ENCODE results near the gene TAGLN2.
A peak's percentile ranks its signal among the peaks of the same experiment; 100 is the strongest.

Gene TAGLN2

DNA sequence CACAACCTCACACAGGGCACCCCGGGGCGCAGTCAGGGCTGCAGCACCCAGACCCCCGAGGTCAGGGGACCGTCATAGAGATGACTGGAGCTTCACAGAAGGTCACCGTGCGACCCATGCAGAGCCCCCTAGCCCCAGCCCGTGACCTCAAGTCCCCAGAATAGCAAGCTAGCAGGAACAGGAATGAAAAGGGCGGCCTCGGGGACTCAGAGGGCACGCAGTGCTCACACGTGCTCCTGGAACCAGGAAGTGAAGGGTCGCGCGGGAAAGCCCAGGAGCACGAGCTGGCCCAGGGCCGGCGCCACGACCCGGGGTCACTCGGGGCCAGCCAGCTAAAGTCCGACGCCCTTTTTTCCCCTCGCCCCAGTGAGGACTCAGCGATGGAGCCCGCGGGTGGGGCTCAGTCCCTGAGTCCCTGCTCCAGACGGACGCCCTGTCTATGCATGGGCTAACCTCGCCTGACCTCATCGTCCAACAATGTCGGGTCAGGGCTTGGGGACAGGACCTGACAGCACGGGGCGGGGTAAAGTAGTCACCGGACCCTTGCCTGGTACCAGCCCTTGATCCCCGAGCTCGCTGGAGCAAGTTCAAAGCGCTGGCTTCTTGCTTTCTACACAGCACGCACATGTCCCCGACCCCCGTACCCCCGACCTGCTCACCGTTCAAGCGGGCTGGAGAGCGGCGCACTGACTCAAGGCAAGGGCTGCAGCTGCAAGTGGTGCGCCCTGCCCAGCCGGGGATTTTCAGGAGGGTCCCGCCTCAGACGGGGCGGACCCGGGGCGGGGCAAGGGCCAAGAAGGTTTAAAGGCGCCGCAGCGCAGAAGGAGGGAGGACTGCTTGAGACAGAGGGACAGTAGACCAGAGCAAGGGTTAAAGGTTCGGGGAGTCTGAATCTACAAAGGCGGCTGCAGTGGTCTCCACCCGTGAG lies at the start of gene TAGLN2:
TAGLN2 (minus strand) TSS at position 717 of the 928 bp plus-strand sequence. CDS start 4,998 bp downstream, outside the sequence.
- DNase-seq (ENCODE audit: low read depth): peak; percentile 77

DNA sequence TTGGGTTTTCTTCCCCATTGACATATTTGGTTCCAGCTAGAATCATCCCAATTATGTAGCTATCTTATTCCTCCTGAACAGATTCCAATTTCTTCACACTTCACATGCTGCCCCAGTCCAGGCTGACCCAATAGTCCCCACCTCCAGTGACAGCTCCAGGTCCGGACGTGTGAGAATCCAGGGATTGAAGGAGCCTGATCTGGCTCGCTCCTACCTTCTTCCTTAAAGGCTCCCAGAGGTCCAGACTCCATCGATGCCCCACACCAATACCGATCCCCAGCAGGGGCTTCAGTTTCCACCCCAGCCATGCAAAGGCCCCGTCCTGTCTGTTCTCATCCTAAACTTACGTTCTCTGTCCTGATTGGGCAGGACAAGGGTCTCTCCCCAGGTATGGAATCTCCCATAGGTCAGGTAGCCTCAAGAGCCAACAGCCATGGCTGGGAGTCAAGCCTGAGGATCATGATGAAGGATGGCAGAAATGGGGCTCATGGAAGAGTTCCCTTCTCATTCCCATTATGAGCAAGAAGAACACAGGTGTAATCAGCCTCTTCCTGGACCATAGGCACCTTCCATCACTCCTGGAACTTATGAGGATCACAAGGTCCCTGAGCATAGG lies 49.2 kb upstream of the TAGLN2 start:
- no peak for DNase-seq (ENCODE audit: low read depth)

DNA sequence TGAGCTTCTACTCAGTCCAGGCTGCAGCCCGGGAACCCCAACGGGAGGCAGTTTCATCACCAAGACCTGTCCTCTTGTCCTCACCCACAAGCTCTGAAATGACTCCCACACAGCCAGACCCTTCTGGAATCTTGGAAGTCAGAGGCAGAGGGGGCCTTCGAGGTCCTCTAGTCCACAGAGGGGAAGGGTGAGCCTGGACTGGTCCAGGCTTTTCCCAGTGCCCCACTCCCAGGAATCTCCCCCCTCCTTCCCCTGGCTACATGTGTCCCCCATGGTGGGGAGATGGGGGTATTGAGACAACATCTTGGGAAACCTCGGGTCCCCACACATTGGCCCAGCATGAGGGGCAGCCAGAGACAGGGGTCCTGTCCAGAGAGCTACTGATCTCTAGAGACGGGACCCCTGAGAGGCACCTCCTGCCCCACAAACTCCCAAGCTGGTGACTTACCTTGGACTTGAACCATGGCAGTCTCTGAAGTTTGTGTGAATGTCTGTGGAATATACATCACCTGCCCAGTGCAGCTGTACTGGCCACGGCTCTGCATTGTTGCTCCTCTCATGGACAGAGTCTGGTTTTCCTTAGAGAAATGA lies 48.1 kb upstream of the TAGLN2 start:
- no peak for DNase-seq (ENCODE audit: low read depth)

DNA sequence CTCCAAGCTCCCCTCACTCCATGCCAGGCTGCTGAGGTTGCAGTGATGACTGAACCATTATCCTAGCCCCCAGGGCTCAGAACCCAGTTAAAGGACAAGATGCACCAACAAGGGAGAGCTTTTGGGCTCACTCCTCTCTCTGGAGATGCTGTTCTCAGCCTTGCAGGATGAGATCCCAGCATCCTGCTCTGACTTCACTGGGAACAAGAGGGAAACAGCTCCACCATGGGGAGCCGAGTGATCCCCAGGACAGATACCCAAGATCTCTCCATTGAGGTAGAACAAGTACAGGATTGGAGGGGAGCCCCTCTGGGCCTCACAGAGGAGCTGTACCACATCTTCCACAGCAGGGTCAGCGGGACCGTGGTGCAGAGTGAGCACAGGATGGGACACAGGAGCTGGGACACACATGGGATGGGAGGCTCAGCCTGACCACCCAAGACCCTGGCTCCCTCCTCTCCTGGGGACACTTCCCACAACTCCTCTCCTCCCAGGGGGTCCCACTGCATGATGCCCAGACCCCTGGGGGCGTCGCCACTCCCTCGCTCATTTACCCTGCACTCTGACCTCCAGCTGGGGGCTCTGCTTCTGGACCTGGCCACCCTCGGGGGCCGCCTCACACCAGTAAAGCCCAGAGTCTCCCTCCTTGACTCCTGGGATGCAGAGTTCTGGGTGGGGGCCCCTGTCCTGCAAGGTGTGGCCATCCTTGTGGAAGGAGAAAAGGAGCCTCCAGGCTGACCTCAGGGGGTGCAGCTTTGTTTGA lies 47.3 kb upstream of the TAGLN2 start:
- no peak for DNase-seq (ENCODE audit: low read depth)

DNA sequence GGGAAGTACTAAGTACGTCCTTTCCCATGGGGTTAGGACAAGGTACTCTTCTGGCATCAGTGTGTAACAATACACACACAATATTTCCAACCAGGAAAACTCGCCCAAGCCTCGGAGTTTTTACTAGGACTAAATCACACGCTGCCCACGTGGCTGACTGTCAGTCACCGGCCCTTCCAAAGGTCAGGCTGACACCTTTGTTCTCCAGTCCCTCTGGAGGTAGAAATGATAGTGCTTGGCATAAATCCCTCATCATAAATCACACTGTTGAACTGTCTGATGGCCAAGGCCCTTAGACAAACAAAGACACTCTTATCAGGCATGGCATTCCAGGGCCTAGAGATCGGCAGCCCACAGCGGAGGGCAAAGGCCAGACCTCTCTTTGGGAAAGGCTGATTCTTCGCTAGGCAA lies 45.6 kb upstream of the TAGLN2 start:
- DNase-seq (ENCODE audit: low read depth): no peak

DNA sequence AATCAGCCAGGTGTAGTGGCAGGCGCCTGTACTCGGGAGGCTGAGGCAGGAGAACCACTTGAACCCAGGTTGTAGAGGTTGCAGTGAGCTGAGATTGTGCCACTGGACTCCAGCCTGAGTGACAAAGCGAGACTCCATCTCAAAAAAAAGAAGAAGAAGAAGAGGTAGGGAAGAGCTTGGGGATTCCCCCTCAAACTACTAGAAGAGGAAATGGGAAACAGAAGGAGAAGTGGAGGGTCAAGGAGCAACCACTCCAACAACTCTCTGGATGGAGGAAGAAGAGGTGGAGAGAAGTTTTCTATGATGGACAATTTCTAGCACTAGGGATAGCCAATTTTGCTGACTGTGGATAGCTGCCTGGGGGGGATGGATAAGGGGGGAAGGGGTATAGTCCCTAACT lies 43.6 kb upstream of the TAGLN2 start:
- no peak for DNase-seq (ENCODE audit: low read depth)

DNA sequence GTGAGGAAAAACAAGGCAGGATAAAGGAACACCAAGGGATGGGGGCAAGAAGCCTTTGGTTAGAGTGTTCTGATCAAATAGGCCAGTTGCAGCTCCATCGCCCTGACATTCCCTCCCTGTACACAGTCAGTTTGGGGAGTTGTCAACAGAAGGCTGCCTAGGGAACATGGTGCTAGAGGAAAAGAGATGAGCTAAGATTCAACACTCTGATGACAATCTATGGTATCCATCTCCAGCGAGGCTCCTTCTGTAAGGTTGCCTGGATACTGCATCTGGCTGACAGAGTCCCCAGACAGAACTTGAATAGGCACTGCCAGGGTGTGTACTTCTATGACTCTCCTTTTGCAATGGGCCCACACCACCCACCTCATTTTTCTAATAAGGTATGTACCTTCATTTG lies 40.0 kb upstream of the TAGLN2 start:
- no peak for DNase-seq (ENCODE audit: low read depth)

DNA sequence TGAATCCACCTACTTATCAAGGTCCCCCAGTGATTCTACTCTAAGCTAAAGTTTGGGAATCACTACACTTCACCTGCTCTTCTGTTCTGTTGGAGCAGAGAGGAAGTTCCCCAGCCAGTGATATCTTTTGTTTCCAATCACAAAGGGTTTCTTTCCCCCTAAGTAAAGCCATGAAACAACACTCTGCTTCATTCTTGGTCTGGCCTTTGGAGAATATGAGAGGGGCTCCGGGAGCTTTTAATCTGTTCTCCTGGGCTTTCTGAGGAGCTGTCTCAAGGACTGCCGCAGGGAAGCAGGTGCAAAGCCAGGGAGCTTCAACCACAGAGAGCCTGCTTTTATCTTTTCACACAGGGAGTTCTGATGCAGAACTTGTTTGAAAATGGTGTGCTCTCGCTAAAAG lies 38.8 kb upstream of the TAGLN2 start:
- DNase-seq (ENCODE audit: low read depth): no peak

DNA sequence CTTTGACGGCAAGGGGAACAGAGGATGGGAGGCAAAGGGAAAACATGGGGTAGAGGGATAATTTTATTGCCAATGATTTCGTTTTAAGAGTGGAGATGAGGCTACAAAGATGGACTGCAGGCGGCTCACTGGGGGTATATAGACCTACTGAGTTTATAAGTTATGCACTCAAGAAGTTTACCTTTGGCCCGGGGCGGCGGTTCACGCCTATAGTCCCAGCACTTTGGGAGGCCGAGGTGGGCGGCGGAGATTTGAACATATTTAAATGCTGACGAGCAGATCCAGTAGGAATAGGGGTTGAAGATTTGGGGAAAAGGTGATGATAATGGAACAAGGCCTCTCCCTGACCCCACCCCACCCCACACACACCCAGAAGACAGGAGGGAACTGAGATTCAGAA lies 36.9 kb upstream of the TAGLN2 start:
- no peak for DNase-seq (ENCODE audit: low read depth)

DNA sequence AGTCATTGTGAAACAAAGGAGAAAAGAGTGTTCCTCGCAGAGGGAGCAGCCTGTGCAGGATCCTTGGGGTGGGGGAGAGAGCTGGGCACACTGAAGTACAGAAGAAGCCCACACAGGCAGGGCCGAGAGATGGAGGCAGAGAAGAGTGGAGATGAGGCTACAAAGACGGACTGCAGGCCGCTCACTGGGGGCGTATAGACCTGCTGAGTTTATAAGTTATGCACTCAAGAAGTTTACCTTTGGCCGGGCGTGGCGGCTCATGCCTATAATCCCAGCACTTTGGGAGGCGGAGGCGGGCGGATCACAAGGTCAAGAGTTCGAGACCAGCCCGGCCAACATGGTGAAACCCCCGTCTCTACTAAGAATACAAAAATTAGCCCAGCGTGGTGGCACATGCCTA lies 36.3 kb upstream of the TAGLN2 start:
- no peak for DNase-seq (ENCODE audit: low read depth)

DNA sequence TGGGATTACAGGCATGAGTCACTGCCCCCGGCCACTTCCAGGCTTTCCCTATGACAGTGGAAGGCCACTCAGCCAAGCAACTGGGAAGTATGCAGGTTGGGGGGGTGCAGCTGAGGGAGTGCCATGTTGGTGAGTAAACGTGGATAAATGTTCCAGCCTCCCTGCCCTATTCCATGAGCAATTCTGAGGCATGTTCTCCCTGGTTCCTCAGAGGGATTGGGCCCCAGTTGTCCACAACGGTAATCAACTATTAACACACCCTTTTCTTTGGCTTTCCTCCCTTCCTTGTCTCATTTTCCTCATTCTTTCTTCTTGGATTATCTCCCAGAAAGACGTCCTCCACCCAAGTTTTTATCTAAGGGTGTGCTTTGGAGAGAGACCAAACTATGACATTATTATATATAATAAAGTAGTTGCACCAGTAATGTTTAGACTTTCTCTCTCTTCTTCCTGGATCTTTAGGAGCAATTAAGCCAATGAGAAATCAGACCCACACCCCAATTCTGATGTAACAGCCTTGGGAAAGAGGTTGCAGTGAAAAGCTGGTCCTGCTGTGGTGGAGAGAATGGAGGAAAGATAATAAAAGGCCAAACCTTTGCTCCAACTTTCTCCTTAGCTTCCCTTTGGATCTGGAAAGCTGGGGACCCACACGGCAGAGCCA lies 35.5 kb upstream of the TAGLN2 start:
- DNase-seq (ENCODE audit: low read depth): no peak

DNA sequence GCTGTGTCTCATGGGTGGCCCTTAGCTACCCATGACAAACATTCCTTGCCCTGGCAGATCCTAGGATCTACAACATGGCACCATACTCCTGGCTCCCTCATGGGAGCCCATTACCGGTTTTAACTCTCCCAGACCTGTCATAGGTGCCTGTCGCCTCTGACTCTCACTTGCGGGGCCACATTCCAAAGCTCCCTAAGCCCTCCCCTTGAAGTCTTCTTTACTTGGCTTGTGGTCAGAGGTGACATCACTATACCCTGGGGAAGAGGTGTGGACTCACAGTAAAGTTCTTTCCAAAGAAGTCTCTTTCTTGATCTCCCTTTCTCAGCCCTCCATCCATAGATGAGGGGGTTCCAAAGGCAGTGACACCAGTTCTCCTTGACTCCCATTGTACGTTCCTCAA lies 34.1 kb upstream of the TAGLN2 start:
- no peak for DNase-seq (ENCODE audit: low read depth)

DNA sequence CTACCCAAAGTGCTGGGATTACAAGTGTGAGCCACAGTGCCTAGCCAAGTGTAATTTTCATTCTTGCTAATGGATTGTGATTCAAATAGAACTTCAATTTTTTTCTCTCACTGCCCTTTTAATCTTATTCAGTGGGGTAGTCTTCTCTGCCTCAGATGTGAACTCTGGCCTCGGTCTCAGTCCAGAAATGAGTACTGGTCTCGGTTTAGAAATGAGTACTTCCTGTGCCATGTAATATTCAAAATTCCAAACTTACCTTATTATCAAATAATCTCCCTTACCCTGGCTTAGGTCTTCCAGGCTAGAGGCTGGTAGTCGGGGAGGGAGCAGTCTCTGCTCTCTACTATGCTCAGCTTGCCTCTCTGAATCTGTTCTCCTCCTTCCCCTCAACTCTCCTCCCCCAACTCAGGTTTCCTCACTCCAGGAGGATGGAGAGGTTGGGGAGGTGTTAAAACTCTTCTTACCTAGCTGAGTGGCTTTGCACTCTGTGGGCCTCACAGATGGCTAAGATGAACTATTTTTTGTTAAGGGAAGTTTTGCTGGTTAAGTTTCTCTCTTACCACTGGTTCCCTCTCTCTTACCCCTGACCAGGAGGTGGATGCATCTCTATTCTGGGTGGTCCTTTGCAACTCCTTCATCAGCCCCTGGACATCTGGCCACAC lies 33.5 kb upstream of the TAGLN2 start:
- DNase-seq (ENCODE audit: low read depth): no peak

DNA sequence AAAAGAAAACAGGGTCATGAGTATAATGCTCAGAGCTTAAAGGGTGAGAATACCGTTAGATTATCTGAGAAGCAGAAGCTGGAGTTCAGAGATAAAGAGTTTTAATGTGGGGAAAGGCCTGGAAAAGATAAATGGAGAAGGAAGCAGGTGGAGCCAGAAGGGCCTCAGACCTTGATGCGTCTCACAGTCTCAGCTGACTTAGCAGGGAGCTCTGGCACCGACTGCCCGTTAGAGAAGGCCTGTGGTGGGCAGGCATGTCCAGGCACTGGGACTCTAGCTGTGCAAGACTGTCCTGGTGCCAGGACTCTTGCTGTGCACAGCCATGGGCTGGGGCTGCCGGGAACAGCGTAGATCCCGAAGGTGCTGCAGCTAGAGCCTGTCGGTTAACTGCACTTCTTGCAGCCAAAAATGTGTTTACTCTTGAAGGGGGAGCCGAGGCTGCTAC lies 32.5 kb upstream of the TAGLN2 start:
- no peak for DNase-seq (ENCODE audit: low read depth)

DNA sequence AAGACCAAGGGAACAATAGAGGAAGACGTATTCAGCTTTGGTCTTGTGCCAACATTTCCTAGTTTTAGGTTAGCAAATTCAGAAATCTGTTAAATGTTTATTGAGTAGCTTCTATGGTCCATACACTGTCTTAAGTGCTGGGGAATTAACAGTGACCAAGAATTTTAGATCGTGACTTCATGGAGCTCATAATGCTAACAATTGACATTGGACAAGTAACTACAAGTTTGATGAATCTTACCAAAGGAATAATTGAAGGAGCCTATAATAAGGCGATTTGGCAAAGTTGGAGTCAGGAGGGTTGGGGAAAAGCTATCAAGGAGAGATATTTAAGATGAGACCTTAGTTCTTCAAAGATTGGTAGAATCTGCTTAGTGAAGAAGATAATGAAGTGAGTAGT lies 30.1 kb upstream of the TAGLN2 start:
- DNase-seq (ENCODE audit: low read depth): no peak

DNA sequence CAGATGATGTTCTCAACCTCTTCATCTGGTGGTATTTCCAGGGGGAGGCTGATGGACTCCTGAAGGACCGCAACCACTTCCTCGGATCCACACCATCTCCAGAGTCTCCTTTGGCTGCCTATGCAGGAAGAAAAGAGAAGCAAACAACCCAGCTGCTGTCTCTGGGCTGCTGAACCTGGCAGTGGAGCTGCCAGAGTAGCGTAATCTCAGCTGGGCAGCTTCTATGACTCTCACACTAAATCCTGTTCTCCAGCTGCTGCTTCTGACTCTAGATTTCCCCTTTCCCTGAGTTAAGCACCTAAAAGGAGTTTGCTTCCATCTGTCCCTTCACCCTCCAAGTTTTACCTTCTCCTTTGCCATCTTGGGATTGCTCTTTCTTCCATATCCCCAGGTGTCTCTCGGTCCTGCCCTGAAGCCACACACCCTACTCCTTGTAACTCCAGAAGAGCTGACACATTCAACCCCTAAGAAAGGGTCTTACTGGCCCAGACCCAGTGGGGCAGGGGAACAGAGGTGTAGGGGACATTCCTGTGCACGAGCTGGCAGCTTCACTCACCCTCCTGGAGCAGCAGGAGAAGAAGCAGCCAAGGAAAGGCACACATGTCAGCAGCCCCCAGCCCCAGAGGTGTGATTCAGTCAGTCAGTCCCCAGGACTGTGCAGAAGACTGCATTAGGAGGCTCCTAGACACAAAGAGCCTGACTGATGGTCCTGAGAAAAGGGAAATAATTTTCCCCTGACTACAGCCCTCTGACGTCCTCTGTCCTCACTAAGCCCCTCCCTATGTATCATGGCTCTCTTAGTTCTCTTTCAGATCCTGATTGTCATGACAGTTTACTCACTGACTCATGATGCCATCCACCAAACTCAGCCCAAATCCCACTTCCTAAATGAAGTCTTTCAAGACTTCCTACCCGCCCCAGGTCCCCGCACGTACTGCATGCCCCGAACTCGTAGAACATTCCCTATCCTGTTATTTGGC lies 28.5 kb upstream of the TAGLN2 start, which contains the start of gene SLAMF9:
SLAMF9 (minus strand) TSS at position 702 of the 980 bp plus-strand sequence; CDS start at position 602, 100 bp downstream.
- DNase-seq (ENCODE audit: low read depth): no peak

DNA sequence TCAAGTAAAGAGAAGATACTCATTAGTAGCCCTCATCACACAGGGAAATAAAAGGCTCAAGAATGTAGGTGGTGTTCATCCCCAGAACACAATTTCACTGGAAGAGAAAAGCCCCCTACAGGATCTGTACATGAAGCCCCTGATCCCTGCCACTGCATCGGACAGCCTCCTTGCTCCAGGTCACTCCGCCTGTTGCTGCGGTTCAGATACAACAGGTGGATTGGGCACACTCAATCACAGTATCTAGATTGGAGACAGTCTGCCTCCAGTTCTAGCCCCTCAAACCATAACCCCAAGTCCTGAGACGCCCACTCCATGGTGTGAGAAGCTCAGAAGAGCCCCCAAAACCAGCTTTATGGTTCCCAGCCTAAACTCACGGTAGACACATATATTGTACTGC lies 27.6 kb upstream of the TAGLN2 start:
- DNase-seq (ENCODE audit: low read depth): no peak

DNA sequence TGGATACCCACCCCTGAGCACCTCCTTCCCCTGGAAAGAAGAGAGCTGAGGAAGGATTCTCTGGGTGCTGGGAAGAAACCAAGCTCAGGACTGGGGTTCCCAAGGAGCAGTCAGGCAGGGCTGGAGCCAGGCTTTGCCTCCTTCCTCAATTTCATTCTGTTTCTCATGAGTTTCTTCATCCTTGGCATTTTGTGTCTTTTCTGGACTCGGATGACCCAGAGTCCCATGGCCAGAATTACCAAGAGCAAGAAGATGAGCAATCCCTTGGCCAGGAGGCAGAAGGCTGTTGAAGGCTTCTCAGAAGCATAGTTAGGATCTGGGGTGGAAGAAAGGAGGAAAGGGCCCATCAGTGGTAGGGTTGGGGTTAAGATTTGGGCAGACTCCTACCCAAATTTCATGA lies 26.2 kb upstream of the TAGLN2 start:
- no peak for DNase-seq (ENCODE audit: low read depth)

DNA sequence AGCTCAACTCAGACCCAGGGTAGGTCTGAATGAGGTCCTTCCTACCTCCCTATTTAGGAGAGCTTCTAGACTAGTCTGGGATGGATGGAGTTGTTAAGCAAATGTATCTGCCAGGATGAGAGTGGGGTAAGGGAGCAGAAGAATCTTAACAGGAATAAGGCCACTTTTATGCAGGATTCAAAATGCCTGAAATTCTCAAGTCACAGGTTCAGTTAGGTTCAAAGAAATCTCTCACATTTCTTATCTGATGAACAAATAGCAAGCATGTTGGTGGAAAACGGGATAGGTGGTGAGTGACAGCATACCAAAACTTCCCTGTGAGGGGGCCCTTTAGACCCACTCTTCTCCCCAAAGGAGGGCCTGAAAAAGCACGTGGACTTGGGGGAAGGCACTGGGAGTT lies 25.7 kb upstream of the TAGLN2 start:
- DNase-seq (ENCODE audit: low read depth): no peak

DNA sequence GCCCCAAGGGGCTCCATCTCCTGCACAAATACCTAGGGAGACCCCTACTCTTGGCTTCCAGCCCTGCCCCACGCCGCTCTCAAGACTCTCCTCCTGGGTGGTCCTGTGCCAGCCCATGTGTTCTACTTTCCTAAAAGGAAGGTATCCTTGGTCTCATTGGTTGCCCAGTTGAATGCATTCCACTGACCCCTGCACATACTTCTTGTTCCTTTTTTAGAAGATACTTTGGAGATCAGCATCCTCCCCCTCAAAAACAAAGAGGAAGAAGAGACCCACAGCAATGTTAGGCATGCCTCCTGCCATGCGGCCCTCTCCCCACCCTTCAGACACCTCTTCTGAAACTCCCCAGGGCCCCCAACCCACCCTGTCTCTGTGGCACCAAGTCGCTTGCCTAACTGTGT lies 24.7 kb upstream of the TAGLN2 start:
- no peak for DNase-seq (ENCODE audit: low read depth)
